Caco-2 (cell line): ENCODE data around the gene TOP3B. TPM values are rescaled to one million over a fixed set of nuclear protein-coding genes. Genes with fewer than 3 reads are reported as not detected.

ENCODE experiments used
- BruUV-seq: library from RNA; stranded (reverse); fragments of 400-500 nt; replicated peaks from 2 replicates; lab custom pipeline; 2021; lab: Mats Ljungman, UMichigan
- CTCF ChIA-PET: fragments of 300-600 bp; sonication (Branson Sonifier 250); formaldehyde crosslinking; loops from one replicate; lab custom pipeline; 2022; ENCODE audit warnings: antibody characterized with exemption; lab: Charles Lee
- POLR2A ChIA-PET: fragments of 300-600 bp; sonication (Branson Sonifier 250); formaldehyde crosslinking; loops from one replicate; lab custom pipeline; 2022; ENCODE audit warnings: antibody characterized with exemption; lab: Charles Lee
- DNase-seq, 2 experiments: peaks; one replicate each; pipeline versions ENCODE4 v3.0.0 to v3.0.0-alpha.2; 2020 to 2022
- H3K27me3 ChIP-seq: replicated peaks from 2 replicates; pipeline ENCODE4 v1.6.0; 2011; ENCODE audit warnings: low read length; ENCODE audit not compliant: control insufficient read depth, insufficient read depth
- H3K36me3 ChIP-seq: 2 replicates; pipeline ENCODE4 v1.5.1; 2011; ENCODE audit warnings: low read length; ENCODE audit not compliant: control insufficient read depth, insufficient read depth
- H3K4me1 ChIP-seq: fragments of 250-450 bp; sonication (Bioruptor Pico); 2 replicates; pipeline ENCODE4 v1.5.1; 2020; ENCODE audit warnings: mild to moderate bottlenecking
- H3K4me3 ChIP-seq: 2 replicates; pipeline ENCODE4 v1.5.1; 2011; ENCODE audit warnings: low read depth, mild to moderate bottlenecking, control low read depth, low read length
- H3K9me3 ChIP-seq: fragments of 250-450 bp; sonication (Bioruptor Pico); 2 replicates; pipeline ENCODE4 v1.5.1; 2020; ENCODE audit warnings: mild to moderate bottlenecking, moderate library complexity
- H3K27ac Mint-ChIP-seq: one replicate; pipeline ENCODE4 v1.8.0; 2022; ENCODE audit warnings: mixed read lengths; ENCODE audit not compliant: unreplicated experiment
- H3K27me3 Mint-ChIP-seq: one replicate; pipeline ENCODE4 v1.8.0; 2022; ENCODE audit warnings: mixed read lengths; ENCODE audit not compliant: insufficient read depth, unreplicated experiment
- H3K36me3 Mint-ChIP-seq: one replicate; pipeline ENCODE4 v1.8.0; 2022; ENCODE audit warnings: mild to moderate bottlenecking, mixed read lengths; ENCODE audit not compliant: insufficient read depth, unreplicated experiment
- H3K4me1 Mint-ChIP-seq: one replicate; pipeline ENCODE4 v1.8.0; 2022; ENCODE audit warnings: low read depth, mixed read lengths; ENCODE audit not compliant: unreplicated experiment
- H3K4me3 Mint-ChIP-seq: one replicate; pipeline ENCODE4 v1.8.0; 2022; ENCODE audit warnings: mild to moderate bottlenecking, moderate library complexity, mixed read lengths; ENCODE audit not compliant: unreplicated experiment
- H3K9me3 Mint-ChIP-seq: one replicate; pipeline ENCODE4 v1.8.0; 2022; ENCODE audit warnings: mixed read lengths; ENCODE audit not compliant: unreplicated experiment
- intact Hi-C: fragments of 100-400 bp; cut with micrococcal nuclease; formaldehyde crosslinking; loops from one replicate; pipeline ENCODE4 v1.10.0; 2022; ENCODE audit not compliant: unreplicated experiment
- total RNA-seq: library from RNA; stranded (reverse); gene quantifications from 2 replicates; pipeline ENCODE4 v1.2.3, GENCODE V29; 2022
- TF ChIP-seq, protein P1 (sequence below), 2 experiments: fragments of 200-600 bp in 1 of 2; IDR thresholded peaks; 1 replicate in 1 of 2; 2 replicates in 1 of 2; pipeline versions ENCODE4 v1.5.1 to v1.8.0; 2011 to 2022; ENCODE audit warnings: antibody characterized with exemption in 1 of 2, control low read depth in 1 of 2, inconsistent platforms in 1 of 2, low read depth in 1 of 2, low read length in 1 of 2, mild to moderate bottlenecking in 1 of 2, moderate library complexity in 1 of 2; ENCODE audit not compliant: insufficient read depth in 1 of 2, severe bottlenecking in 1 of 2, unreplicated experiment in 1 of 2

TOP3B gene
- total RNA-seq, 1 experiment from 2014 or later, result 63.7 TPM

DNA sequence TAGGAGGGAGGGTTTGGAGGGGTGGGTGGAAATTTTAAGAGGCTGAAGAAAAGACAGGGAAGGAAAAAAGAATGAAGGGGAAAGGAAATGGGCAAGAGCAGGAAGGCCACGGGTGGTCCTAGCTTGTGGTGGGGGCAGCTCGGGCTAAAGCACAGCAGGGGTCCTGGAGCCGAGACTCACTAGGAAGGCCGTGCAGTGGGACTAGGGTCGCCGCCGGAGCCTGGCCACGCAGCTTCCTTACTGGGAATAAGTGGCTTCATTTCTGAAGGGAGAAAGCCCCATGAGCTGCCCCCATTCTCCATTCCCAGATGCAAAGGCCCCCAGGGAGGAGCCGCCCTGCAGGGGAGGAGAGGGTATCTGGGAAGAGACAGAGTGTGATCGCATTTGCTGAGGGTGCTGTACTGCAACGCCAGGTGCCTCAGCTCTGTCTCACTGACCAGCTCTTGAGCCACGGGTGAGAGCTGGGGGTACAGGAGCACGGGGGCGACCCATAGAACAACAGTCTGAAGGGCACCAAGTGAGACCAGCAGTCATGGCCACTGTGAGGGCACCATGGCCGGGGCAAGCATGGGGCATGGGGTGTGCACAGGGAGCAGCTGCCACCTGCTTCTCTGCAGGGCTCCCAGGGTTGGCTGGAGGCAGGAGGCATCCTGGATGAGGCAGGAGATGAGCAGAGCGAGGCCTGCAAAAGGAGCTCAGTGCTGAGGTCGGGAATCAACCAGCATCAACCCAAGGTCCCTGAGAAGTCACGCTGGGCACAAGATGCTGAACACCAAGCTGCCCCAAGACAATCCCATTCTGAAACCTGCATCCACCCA is 11.6 kb downstream of the TOP3B start:
- Mint-ChIP-seq H3K4me3 (no peak overlapping the region), H3K27me3 (no peaks in the 10 kb centered on the region), H3K4me1 (no peaks in the 10 kb centered on the region), H3K36me3 (peaks cover 60% of the 10 kb centered on the region), H3K9me3 (no peaks in the 10 kb centered on the region), H3K27ac (no peak overlapping the region)
- Histone ChIP-seq H3K36me3 (peaks cover 5% of the 10 kb centered on the region), H3K4me1 (no peaks in the 10 kb centered on the region), H3K4me3 (no peak overlapping the region), H3K9me3 (no peaks in the 10 kb centered on the region), H3K27me3 (no peaks in the 10 kb centered on the region)
- TF ChIP-seq, protein P1, sequence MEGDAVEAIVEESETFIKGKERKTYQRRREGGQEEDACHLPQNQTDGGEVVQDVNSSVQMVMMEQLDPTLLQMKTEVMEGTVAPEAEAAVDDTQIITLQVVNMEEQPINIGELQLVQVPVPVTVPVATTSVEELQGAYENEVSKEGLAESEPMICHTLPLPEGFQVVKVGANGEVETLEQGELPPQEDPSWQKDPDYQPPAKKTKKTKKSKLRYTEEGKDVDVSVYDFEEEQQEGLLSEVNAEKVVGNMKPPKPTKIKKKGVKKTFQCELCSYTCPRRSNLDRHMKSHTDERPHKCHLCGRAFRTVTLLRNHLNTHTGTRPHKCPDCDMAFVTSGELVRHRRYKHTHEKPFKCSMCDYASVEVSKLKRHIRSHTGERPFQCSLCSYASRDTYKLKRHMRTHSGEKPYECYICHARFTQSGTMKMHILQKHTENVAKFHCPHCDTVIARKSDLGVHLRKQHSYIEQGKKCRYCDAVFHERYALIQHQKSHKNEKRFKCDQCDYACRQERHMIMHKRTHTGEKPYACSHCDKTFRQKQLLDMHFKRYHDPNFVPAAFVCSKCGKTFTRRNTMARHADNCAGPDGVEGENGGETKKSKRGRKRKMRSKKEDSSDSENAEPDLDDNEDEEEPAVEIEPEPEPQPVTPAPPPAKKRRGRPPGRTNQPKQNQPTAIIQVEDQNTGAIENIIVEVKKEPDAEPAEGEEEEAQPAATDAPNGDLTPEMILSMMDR (IDR thresholded peaks at IDR 0.05; ENCODE audit: insufficient read depth in 1 of 2, low read depth in 1 of 2, low read length in 1 of 2, severe bottlenecking in 1 of 2, unreplicated experiment in 1 of 2), result no peak
- no peak for DNase-seq
- intact Hi-C loops, result no loop called here
- ChIA-PET POLR2A (no interaction called here), CTCF (interaction anchor here (2.2 kb wide), 1 partner anchor 90 kb away, joined by 11 read pairs; no protein-coding TSS in a partner anchor)
- BruUV-seq, result no TSS peak

DNA sequence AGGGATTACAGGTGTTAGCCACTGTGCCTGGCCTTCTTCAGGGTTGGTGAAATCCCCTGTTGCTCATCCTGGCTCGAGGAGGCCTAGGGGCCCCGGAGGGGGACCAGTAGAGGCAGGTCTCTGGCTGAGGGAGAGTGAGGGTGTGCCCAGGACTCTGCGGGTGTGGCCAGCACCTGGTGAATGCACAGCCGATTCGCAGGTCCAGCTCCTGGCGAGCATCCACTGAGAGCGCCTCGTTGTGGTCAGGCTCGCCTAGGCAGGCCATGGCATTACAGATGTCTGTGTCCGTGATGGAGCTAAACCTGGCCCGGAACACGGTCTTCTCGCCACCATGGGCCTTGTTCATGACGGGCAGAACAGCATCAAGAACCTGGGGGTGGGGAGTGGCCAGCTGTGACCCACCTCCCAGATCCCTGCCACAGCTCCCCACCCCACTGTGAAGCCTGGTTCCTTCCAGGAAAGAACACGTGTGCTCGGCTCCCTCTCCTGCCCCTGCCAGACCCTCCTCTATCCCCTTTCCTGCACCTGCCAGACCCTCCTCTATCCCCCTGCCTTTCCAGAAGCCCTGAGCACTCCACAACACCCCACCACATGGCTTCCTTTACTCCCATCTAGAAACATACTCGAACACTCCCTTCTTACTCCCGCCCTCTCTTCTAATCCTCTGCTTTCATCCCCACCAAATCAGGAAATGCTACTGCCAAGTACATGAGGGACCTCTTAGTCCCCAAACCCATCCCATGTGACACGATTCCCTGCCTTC is 12.4 kb downstream of the TOP3B start:
- Histone ChIP-seq H3K4me3 (no peak overlapping the region), H3K9me3 (no peaks in the 10 kb centered on the region), H3K36me3 (peaks cover 5% of the 10 kb centered on the region), H3K4me1 (no peaks in the 10 kb centered on the region), H3K27me3 (no peaks in the 10 kb centered on the region)
- no peak for DNase-seq
- Mint-ChIP-seq H3K36me3 (peaks cover 62% of the 10 kb centered on the region), H3K27me3 (no peaks in the 10 kb centered on the region), H3K27ac (no peak overlapping the region), H3K9me3 (no peaks in the 10 kb centered on the region), H3K4me1 (no peaks in the 10 kb centered on the region), H3K4me3 (no peak overlapping the region)
- ChIA-PET CTCF (interaction anchor here (1.4 kb wide), 1 partner anchor 32 kb away, joined by 4 read pairs; no protein-coding TSS in a partner anchor), POLR2A (no interaction called here)
- TF ChIP-seq, protein P1 (IDR thresholded peaks at IDR 0.05; ENCODE audit: insufficient read depth in 1 of 2, low read depth in 1 of 2, low read length in 1 of 2, severe bottlenecking in 1 of 2, unreplicated experiment in 1 of 2), result no peak
- BruUV-seq, result no TSS peak
- intact Hi-C loops, result no loop called here

DNA sequence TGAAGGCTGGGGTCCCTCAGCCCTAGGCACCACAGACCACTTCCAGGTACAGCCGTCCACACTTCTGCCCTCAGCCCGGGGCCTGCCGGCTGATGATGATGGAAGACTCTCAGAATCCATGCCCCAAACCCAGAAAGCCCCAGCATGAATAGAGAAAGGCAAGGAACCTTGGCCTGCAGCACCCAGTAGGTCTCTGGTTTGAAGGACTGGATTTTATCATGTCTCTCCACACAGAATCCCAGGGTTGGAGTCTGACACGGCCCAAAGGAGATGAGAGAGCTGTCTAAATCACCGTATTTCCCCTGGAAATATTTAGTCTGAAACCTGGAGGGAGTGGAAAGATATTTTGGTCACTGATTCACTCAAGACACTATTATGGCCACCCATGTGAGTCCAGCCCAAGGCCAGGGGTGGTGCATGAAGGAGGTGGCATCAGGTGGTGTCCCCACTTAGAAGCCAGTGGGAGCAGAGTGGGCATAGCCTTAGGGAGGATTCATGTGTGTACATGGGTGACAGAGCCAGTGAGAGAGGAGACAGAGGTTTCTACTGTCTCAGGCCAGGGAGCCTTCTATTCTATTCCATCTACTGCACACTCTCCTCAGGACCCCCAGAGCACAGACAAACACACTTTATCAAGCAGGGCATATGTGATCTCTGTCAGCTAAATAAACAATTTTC is 14.0 kb downstream of the TOP3B start:
- intact Hi-C loops, result no loop called here
- DNase-seq, result no peak
- Mint-ChIP-seq H3K4me3 (no peak overlapping the region), H3K27me3 (no peaks in the 10 kb centered on the region), H3K27ac (no peak overlapping the region), H3K9me3 (no peaks in the 10 kb centered on the region), H3K4me1 (no peaks in the 10 kb centered on the region), H3K36me3 (peaks cover 59% of the 10 kb centered on the region)
- no TSS peak for BruUV-seq
- H3K27me3 ChIP-seq, result no peaks in the 10 kb centered on the region
- H3K4me1 ChIP-seq, result no peaks in the 10 kb centered on the region
- H3K36me3 ChIP-seq, result peaks cover 5% of the 10 kb centered on the region
- no peak overlapping the region for H3K4me3 ChIP-seq
- CTCF ChIA-PET, result no interaction called here
- H3K9me3 ChIP-seq, result no peaks in the 10 kb centered on the region
- TF ChIP-seq, protein P1 (IDR thresholded peaks at IDR 0.05; ENCODE audit: insufficient read depth in 1 of 2, low read depth in 1 of 2, low read length in 1 of 2, severe bottlenecking in 1 of 2, unreplicated experiment in 1 of 2), result no peak
- POLR2A ChIA-PET, result no interaction called here
